Parathyroid adenoma (tissue), 2 donors: Measurements from ENCODE around the gene CDK18.

Source experiments
- H2AFZ ChIP-seq: fragments of 300-600 bp; sonication (generic); one replicate; pipeline ENCODE4 v1.7.0; 2017; ENCODE audit warnings: antibody characterized with exemption, mild to moderate bottlenecking
- H3K27ac ChIP-seq: fragments of 300-600 bp; sonication (generic); one replicate; pipeline ENCODE4 v1.7.0; 2017
- H3K27me3 ChIP-seq: fragments of 300-600 bp; sonication (generic); one replicate; pipeline ENCODE4 v1.7.0; 2017; ENCODE audit warnings: low read length; ENCODE audit not compliant: control insufficient read depth, insufficient read depth
- H3K36me3 ChIP-seq: fragments of 300-600 bp; sonication (generic); one replicate; pipeline ENCODE4 v1.7.0; 2017; ENCODE audit warnings: low read length; ENCODE audit not compliant: control insufficient read depth, insufficient read depth
- H3K4me1 ChIP-seq: fragments of 300-600 bp; sonication (generic); one replicate; pipeline ENCODE4 v1.7.0; 2017; ENCODE audit warnings: control low read depth
- H3K4me2 ChIP-seq: fragments of 300-600 bp; sonication (generic); one replicate; pipeline ENCODE4 v1.7.0; 2017; ENCODE audit warnings: low read length
- H3K4me3 ChIP-seq: fragments of 300-600 bp; sonication (generic); one replicate; pipeline ENCODE4 v1.7.0; 2017; ENCODE audit warnings: low read depth, low read length
- H3K79me2 ChIP-seq: fragments of 300-600 bp; sonication (generic); one replicate; pipeline ENCODE4 v1.7.0; 2017; ENCODE audit warnings: control low read depth
- H3K9ac ChIP-seq: fragments of 300-600 bp; sonication (generic); one replicate; pipeline ENCODE4 v1.7.0; 2017; ENCODE audit warnings: mild to moderate bottlenecking
- H3K9me3 ChIP-seq: fragments of 300-600 bp; sonication (generic); one replicate; pipeline ENCODE4 v1.7.0; 2017; ENCODE audit warnings: low read length; ENCODE audit not compliant: control insufficient read depth
- TF ChIP-seq, protein P1 (sequence below): fragments of 300-600 bp; sonication (generic); IDR thresholded peaks from one replicate; pipeline ENCODE4 v1.7.0; 2017; ENCODE audit warnings: antibody characterized with exemption, mild to moderate bottlenecking
- donor health status: primary hyperparathyroidism.

The CDK18 gene

GRCh38 chr1:205495237-205495823 is 9.1 kb upstream of the CDK18 start:
- no peak overlapping the region for H3K9ac ChIP-seq
- no peaks in the 10 kb centered on the region for H3K36me3 ChIP-seq
- TF ChIP-seq, protein P1, sequence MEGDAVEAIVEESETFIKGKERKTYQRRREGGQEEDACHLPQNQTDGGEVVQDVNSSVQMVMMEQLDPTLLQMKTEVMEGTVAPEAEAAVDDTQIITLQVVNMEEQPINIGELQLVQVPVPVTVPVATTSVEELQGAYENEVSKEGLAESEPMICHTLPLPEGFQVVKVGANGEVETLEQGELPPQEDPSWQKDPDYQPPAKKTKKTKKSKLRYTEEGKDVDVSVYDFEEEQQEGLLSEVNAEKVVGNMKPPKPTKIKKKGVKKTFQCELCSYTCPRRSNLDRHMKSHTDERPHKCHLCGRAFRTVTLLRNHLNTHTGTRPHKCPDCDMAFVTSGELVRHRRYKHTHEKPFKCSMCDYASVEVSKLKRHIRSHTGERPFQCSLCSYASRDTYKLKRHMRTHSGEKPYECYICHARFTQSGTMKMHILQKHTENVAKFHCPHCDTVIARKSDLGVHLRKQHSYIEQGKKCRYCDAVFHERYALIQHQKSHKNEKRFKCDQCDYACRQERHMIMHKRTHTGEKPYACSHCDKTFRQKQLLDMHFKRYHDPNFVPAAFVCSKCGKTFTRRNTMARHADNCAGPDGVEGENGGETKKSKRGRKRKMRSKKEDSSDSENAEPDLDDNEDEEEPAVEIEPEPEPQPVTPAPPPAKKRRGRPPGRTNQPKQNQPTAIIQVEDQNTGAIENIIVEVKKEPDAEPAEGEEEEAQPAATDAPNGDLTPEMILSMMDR, result no peak
- H3K4me1 ChIP-seq, result no peaks in the 10 kb centered on the region
- no peak overlapping the region for H2AFZ ChIP-seq
- H3K27ac ChIP-seq, result no peak overlapping the region
- no peak overlapping the region for H3K4me2 ChIP-seq
- H3K9me3 ChIP-seq, result no peaks in the 10 kb centered on the region
- no peaks in the 10 kb centered on the region for H3K79me2 ChIP-seq
- H3K4me3 ChIP-seq, result no peak overlapping the region
- H3K27me3 ChIP-seq, result no peaks in the 10 kb centered on the region

DNA sequence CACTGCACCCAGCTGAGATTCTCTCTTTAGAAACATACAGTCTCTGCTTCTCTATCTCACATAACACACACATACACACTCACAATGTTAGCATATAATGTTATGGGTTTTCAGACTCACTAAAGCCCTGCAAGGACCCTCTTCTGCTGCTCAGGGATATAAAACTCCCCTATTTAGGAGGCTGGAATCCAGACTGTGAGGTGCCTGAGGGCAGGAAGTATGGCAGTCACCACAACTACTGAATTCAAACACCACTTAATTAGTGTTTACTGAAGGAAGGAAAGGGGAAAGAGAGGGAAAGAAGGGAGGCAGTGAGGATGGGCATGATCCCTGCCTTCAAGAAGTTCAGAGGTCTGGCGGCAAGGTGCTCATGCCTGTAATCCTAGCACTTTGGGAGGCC is 7.8 kb upstream of the CDK18 start:
- TF ChIP-seq, protein P1, result no peak
- H2AFZ ChIP-seq, result no peak overlapping the region
- H3K4me2 ChIP-seq, result no peak overlapping the region
- H3K9me3 ChIP-seq, result no peaks in the 10 kb centered on the region
- H3K4me1 ChIP-seq, result no peaks in the 10 kb centered on the region
- H3K27me3 ChIP-seq, result no peaks in the 10 kb centered on the region
- H3K79me2 ChIP-seq, result no peaks in the 10 kb centered on the region
- H3K4me3 ChIP-seq, result no peak overlapping the region
- no peaks in the 10 kb centered on the region for H3K36me3 ChIP-seq
- no peak overlapping the region for H3K9ac ChIP-seq
- no peak overlapping the region for H3K27ac ChIP-seq

GRCh38 chr1:205497351-205497750 is 7.1 kb upstream of the CDK18 start:
- Histone ChIP-seq H3K9me3 (no peaks in the 10 kb centered on the region), H3K4me2 (no peak overlapping the region), H3K27ac (no peak overlapping the region), H3K79me2 (no peaks in the 10 kb centered on the region), H3K4me3 (no peak overlapping the region), H3K36me3 (no peaks in the 10 kb centered on the region), H3K9ac (no peak overlapping the region), H3K4me1 (no peaks in the 10 kb centered on the region), H3K27me3 (no peaks in the 10 kb centered on the region), H2AFZ (no peak overlapping the region)
- TF ChIP-seq, protein P1, result no peak

- Histone ChIP-seq H3K4me2 (no peak overlapping the region), H2AFZ (no peak overlapping the region), H3K36me3 (no peaks in the 10 kb centered on the region), H3K79me2 (no peaks in the 10 kb centered on the region), H3K4me3 (no peak overlapping the region), H3K27me3 (no peaks in the 10 kb centered on the region), H3K9me3 (no peaks in the 10 kb centered on the region), H3K27ac (no peak overlapping the region), H3K9ac (no peak overlapping the region), H3K4me1 (peaks cover 3% of the 10 kb centered on the region)
- TF ChIP-seq, protein P1, result no peak
These were observed 4.7 kb upstream of the CDK18 start for GRCh38 chr1:205499789-205500188.
